ENCODE measurements around the gene MYMK. TPM values are rescaled to one million over a fixed set of nuclear protein-coding genes. Genes with fewer than 3 reads are reported as not detected.

Gene MYMK
- total RNA-seq, result not detected

- ATAC-seq (ENCODE audit: low FRiP score), result no peak
- no peak for DNase-seq (ENCODE audit: low spot score)
- TF ChIP-seq CTCF (IDR thresholded peaks at IDR 0.05), result no peak
Measured at GRCh38 chr9:133524679-133525228, at the start of gene MYMK. MYMK (minus strand) TSS chr9:133524959; CDS start chr9:133524844, 115 bp downstream.

- ATAC-seq (ENCODE audit: low FRiP score) (no peak), DNase-seq (ENCODE audit: low spot score) (no peak)
- TF ChIP-seq CTCF (IDR thresholded peaks at IDR 0.05), result no peak
Measured at GRCh38 chr9:133573791-133574515, 49.2 kb upstream of the MYMK start.

GRCh38 chr9:133572821-133573361 lies 48.1 kb upstream of the MYMK start:
- ATAC-seq (ENCODE audit: low FRiP score) (no peak), DNase-seq (ENCODE audit: low spot score) (no peak)
- TF ChIP-seq CTCF (IDR thresholded peaks at IDR 0.05), result no peak

GRCh38 chr9:133571896-133572595 lies 47.3 kb upstream of the MYMK start:
- ATAC-seq (ENCODE audit: low FRiP score) (no peak), DNase-seq (ENCODE audit: low spot score) (no peak)
- no peak for TF ChIP-seq CTCF (IDR thresholded peaks at IDR 0.05)

- DNase-seq (ENCODE audit: low spot score) (no peak), ATAC-seq (ENCODE audit: low FRiP score) (no peak)
- no peak for TF ChIP-seq CTCF (IDR thresholded peaks at IDR 0.05)
Measured at GRCh38 chr9:133571391-133571890, 46.7 kb upstream of the MYMK start.

- no peak for DNase-seq (ENCODE audit: low spot score)
- TF ChIP-seq CTCF (IDR thresholded peaks at IDR 0.05), result no peak
- no peak for ATAC-seq (ENCODE audit: low FRiP score)
Measured at GRCh38 chr9:133570691-133571080, 45.9 kb upstream of the MYMK start.

All from omental fat pad (tissue), 4 donors.